ENCODE results near the gene KRABD2.

DNA sequence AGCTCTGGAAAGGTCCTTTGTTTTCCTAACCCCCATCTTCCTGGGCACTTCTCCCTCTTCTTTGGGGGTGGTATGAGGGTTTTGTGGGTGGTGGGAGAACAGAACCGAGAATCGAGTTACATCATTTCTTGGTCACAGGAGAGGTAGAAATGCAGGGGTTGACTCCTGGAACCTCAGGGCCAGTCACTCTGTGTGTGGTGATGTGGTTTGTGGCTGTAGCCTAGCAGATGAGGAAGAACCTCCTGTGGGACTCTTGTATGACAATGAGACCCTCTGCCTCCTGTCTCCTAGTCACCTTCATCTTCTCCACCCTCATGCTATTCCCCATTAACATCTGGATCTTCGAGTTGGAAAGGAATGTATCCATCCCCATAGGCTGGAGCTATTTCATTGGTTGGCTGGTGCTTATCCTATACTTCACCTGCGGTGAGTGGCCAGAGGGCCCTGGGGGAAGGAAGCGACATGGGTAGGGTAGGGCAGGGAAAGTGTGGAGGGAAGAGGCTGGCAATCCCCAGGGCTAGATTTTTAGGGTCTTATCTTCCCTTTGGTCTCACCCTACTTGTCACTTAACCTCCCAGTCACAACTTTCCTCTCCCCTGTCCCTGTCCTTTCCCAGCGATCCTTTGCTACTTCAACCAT, 31.3 kb downstream of the KRABD2 start:
- TF ChIP-seq CTCF (IDR thresholded peaks at IDR 0.05): no peak
- TF ChIP-seq POLR2A (IDR thresholded peaks at IDR 0.05): no peak
